ENCODE measurements around the gene SMYD3. TPM values are rescaled to one million over a fixed set of nuclear protein-coding genes. Genes with fewer than 3 reads are reported as not detected.
"Not testable (repeated sequence)": the region's sequence is repeated elsewhere in the genome, so short reads cannot be mapped to it uniquely, and the experiment has no call there.

Gene SMYD3
- total RNA-seq, 1 experiment from 2014 or later: 44.5 TPM

DNA sequence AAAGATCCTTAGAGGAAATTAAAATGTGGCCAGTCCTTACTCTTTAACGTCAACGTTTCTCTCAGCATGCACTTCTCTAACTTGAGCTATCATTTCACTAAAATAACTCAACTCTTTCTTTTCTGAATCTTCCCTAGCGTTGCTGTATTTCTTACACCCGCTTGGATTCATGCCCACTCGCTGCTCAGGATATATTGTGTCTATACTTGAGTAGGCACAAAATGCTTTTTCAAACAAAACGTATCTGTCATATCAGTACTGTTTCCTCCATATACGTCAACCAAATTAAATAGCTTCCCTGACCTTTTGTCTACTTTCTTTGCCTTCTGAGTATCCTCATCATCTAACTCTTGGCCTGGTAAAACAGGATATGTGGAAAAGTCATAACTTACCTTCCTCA, 549.7 kb downstream of the SMYD3 start:
- DNase-seq (ENCODE audit: low spot score): no peak

DNA sequence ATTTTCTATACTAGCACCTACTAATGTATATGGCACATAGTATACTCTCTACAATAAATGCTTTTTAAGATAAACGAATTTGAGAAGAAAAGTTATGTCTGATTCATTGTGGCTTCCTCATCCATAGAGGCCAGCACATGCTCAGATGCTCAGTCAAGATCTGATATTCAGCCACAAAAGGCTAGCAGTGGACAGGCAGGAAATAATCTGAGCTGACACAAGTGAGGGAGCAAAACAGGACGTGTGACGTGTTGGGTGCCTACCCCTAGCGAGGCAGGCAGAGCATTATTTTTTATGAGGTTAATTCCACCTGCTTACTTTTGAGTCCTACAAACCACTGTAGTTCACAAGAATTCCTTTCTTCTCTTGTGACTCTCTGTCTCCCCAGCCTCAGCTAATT, 550.9 kb downstream of the SMYD3 start:
- DNase-seq (ENCODE audit: low spot score): no peak

- DNase-seq (ENCODE audit: low spot score): peak; percentile 26
Measured at GRCh38 chr1:245953876-245954660, 553.0 kb downstream of the SMYD3 start.

- DNase-seq (ENCODE audit: low spot score): no peak
Measured at GRCh38 chr1:245952383-245953026, 554.6 kb downstream of the SMYD3 start.

- DNase-seq (ENCODE audit: low spot score): no peak
Measured at GRCh38 chr1:245948786-245949185, 558.3 kb downstream of the SMYD3 start.

- no peak for DNase-seq (ENCODE audit: low spot score)
Measured at GRCh38 chr1:245946905-245947304, 560.2 kb downstream of the SMYD3 start.

- not testable (repeated sequence) for DNase-seq (ENCODE audit: low spot score)
Measured at GRCh38 chr1:245945136-245945535, 561.9 kb downstream of the SMYD3 start.

GRCh38 chr1:245942856-245943255, 564.2 kb downstream of the SMYD3 start:
- DNase-seq (ENCODE audit: low spot score): no peak

GRCh38 chr1:245941771-245942170, 565.3 kb downstream of the SMYD3 start:
- not testable (repeated sequence) for DNase-seq (ENCODE audit: low spot score)

DNA sequence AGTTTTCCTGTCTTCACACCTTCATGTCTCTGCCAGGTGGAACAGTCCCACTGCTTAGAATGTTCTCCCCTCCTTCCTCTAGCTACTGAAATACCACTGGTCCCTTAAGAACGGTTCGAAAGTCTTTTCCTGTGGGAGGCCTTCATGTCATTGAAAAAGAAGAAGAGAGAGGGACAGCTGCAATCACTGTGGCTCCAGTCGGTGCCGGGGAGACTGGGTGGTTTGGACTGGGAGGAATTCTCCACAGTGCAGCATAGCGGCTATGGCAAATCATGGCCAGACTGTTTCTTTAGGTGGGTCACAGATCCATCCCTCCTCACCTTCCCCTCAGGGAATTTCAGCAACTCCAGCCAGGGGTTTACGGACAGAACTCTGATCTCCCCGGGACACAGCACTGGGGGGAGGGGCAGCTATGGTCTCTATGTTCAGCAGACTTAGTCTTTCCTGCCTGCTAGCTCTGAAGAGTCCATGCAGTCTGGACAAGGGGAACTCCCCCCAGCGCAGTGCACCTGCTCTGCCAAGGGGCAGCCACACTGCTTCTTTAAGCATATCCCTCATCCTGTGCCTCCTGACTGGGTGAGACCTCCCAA, 567.2 kb downstream of the SMYD3 start:
- no peak for DNase-seq (ENCODE audit: low spot score)

DNA sequence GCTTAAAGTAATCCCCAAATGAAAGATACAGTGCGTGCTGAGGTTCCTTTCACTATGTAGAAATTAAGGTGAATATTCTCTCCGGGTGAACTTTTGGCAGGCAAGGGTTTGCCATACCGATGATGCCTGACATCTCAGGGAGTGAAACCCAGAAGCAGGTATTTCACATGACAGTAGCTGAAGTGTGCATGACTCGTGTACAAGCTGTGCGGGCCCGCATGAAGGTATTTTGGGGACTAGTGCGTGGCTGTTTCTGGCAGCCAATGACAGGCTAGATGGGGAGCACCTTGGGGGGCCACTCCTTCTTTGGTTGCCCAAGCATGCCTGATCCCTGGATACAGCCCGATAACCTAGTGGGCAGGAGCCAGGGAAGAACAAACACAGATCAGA, 569.0 kb downstream of the SMYD3 start:
- DNase-seq (ENCODE audit: low spot score): no peak

DNA sequence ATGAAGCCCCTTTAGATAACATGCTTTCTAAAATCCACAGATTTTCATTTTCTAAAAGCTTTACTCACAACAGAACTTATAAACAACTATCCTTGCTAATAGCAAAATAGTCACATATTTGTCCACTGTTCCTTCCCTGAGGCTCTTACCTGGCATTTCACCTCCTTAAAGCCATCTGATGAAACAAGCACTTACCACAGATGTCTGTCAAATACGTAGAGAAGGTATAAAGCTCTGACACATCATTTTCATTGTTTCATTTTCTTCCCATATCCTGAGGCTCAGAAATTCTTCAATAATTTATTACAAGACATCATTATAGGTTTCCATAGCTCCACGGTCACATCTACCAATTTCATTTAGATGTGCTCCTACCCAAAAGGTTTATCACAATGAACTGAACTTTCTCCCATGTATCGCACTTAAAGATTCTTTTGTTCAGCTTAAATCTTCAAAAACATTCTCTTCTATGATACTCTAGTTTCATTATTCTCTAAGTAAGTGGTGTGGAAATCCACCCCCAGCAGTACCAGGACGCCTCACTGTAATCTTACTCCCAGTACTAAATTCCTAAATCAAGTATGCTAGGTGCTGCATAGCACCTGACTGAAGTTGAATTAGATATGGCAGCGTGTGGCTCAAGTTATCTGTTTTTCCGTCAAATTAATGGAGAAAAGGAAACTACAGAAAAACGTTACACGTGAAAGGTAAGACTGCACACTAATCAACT, 569.6 kb downstream of the SMYD3 start:
- no peak for DNase-seq (ENCODE audit: low spot score)

DNA sequence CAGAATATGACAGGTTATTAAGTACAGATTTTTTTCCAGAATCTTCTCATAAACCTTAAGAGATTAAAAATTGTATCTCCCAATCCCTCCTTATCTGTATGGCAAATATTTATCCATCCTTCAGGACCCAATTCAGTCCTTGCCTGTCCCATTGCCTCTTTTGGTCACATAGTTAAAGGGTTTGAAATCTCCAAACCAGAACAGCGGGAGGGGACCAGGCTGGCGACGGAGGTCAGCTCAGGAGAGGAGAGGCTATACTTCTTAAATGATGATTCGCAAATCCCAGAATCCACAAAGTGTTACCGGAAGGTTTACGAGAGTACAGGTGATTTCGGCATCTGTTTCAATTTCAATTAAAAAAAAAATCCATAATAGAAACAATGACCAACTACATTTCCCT, 572.7 kb downstream of the SMYD3 start:
- no peak for DNase-seq (ENCODE audit: low spot score)

DNA sequence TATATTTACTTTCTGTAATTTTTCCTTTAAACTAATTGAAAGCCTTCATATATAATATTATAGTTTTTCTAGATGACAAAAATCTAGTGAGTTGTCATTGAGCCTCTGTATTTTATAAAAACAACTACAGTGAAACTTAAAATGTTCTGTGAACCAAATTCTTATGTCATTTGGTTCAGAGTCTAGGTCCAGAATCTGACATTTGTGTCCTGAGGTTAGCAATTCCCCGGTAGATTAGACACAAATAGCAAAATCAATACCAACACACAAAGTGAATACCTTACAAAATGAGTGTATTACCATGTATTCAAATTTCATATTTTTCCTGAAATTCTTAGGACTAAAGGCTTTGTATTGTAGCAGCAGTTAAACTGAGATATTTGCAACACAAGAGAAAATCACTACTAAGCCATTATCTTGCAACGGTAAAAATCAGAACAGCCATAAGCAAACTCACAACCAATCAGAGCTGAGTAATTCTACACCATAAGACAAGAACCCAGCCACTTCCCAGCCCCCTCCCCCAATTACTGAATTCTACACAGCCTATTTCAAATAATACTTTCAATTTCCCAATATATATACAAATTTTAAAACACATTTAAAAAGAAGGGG, 573.5 kb downstream of the SMYD3 start:
- DNase-seq (ENCODE audit: low spot score): no peak

DNA sequence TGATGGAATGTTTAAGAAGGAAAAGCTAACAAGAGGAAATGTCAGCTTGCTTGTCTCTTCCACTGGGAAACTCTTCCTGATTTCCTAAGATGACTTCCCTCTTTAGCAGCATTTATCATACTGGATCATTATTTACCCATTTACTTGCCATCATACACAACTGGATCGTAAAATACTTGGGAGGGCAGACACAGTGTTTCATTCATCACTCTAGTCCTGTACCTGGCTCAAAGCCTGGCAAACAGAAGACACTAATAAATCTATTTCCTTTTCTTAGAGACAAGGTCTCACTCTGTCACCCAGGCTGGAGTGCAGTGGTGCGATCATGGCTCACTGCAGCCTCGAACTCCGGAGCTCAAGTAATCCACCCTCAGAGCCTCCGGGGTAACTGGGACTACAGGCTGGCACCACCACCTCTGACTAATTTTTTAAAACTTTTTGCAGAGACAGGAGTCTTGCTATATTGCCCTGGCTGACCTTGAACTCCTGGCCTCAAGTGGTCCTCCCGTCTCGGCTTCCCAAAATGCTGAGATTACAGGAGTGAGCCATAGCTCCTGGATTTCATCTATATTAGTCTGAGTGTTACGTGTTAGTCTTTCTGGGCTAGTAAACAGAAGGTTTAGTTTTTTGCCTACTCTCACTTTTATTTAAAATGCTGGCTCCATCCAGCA, 574.6 kb downstream of the SMYD3 start:
- DNase-seq (ENCODE audit: low spot score): no peak

DNA sequence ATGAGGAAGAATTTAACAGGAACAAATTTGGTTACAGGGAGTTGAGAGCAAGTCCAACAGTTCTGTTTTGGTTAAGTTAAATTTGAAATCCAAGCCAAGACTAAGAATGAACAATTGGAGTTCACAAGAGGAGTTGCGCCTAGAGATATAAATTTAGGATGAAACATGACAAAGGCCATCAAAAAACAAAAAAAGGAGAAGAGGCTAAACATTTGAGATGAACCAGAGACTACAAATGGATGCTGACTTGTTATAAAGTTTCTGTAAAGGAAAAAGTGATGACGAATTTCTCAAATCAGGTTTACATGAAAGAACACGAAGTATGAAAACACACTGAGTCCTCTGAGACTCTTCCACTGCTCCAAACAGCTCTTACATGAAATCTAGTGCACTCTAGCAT, 575.6 kb downstream of the SMYD3 start:
- DNase-seq (ENCODE audit: low spot score): no peak

- DNase-seq (ENCODE audit: low spot score): no peak
Measured at GRCh38 chr1:245929224-245929623, 577.9 kb downstream of the SMYD3 start.

- no peak for DNase-seq (ENCODE audit: low spot score)
Measured at GRCh38 chr1:245926888-245927287, 580.2 kb downstream of the SMYD3 start.

- DNase-seq (ENCODE audit: low spot score): no peak
Measured at GRCh38 chr1:245923215-245923614, 583.9 kb downstream of the SMYD3 start.

GRCh38 chr1:245921417-245921816, 585.7 kb downstream of the SMYD3 start:
- no peak for DNase-seq (ENCODE audit: low spot score)

DNA sequence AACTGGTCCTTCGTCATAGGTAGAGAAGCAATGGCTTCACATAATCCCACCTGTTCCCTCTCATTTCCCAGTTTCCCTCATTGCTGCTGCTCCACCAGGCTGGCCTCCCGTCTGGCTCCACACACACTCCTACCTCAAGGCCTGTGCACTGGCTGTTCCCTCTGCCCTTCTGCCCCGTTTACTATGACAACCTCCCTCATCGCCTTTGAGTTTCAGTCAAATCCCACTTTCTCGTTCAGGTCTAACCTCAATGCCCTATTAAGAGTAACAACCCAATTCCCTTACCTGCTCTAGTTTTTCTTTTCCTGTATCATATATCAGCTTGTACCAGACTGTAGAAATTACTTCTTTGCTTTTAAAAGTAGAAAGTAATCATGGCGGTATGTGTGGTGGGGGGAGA, 589.7 kb downstream of the SMYD3 start:
- DNase-seq (ENCODE audit: low spot score): no peak

All from A172 (cell line).